Muscle of arm (tissue), 12 donors: ENCODE data around the gene CHPF. TPM values are rescaled to one million over a fixed set of nuclear protein-coding genes. Genes with fewer than 3 reads are reported as not detected.

Source experiments
- DNase-seq: peaks from one replicate; pipeline ENCODE4 v3.0.0-alpha.2; 2013
- polyA plus RNA-seq, 12 donors: library from polyadenylated mRNA; unstranded; fragments of 120-200 nt; gene quantifications; one replicate each; pipeline ENCODE4 v1.2.1, GENCODE V29; 2013; ENCODE audit not compliant: insufficient read length in 12 of 12

CHPF gene
- polyA plus RNA-seq, 12 donors: 33.4 to 111 (median 41.4) TPM; not detected in 1

- no peak for DNase-seq
Measured at GRCh38 chr2:219554350-219554749, 10.7 kb upstream of the CHPF start.

DNA sequence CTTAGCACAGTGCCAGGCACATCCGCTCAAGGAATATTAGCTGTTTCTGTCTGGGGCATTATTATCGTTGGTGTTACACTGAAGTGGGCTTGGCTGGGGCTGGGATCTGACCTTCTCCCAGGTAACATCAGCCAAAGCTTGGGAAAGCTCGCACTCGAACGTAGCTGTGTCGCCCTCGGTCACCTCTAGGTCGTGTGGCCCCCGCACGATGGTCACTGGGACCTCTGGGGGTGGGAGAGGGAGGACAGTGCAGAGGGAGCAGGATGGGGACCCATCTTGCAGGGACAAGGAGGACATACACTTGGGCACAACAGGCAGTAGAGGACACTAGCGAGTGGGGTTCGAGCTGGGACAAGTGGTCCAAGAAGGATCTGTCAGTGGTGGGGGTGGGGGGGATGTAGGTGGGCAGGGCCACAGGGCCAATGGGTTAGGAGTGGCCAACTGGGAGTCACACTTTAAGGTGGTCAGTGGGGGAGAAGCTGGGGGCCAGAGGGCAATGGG is 9.9 kb upstream of the CHPF start:
- no peak for DNase-seq

DNA sequence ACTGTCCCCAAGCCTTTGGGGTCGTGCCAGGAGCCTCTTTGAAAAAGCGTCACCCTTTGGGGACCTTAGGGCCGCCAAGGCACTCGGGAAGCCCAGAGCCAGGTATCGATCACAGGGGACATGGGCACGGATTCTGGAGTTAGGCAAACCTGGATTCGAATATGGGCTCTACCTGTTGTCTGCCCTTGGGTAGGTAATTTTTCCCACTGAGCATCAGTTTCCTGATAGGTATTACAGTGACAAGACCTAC is 9.5 kb upstream of the CHPF start:
- DNase-seq: no peak

DNA sequence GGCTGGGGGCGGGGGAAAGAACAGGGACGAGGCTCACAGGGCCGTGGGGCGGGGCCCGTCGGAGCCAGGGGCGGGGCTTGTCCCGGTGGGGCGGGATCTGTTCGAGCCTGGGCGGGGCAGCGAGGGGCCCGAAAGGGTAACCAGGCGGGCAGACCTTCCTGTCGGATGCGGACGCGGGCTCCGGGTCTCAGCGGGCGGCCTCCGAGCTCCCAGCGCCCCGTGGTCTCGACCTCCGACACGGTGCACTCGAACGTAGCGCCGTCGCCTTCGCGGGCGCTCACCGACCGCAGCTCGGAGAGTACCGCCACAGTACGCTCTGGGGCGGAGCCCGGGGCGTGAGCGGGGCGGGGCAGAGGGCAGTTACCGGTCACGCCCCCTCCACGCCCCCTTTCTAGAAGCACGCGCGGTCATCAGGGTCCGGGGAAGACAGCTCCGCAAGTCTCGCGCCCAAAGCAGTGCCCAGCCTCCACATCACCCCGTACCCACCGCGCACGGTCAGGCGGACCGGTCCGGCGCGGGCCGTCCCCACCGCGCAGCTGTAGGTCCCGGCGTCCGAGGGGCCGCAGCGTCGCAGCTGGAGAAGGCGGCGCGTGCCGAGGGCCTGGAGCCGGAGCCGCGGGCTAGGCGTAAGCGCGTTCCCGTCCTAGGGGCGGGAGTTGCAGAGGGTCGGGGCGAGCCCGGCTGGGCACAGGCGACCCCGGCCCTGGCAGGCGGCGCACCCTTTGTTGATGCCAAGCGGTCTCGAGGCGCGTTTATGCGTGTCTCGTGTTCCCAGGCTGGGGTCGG is 9.0 kb upstream of the CHPF start:
- peak; percentile 91 for DNase-seq

DNA sequence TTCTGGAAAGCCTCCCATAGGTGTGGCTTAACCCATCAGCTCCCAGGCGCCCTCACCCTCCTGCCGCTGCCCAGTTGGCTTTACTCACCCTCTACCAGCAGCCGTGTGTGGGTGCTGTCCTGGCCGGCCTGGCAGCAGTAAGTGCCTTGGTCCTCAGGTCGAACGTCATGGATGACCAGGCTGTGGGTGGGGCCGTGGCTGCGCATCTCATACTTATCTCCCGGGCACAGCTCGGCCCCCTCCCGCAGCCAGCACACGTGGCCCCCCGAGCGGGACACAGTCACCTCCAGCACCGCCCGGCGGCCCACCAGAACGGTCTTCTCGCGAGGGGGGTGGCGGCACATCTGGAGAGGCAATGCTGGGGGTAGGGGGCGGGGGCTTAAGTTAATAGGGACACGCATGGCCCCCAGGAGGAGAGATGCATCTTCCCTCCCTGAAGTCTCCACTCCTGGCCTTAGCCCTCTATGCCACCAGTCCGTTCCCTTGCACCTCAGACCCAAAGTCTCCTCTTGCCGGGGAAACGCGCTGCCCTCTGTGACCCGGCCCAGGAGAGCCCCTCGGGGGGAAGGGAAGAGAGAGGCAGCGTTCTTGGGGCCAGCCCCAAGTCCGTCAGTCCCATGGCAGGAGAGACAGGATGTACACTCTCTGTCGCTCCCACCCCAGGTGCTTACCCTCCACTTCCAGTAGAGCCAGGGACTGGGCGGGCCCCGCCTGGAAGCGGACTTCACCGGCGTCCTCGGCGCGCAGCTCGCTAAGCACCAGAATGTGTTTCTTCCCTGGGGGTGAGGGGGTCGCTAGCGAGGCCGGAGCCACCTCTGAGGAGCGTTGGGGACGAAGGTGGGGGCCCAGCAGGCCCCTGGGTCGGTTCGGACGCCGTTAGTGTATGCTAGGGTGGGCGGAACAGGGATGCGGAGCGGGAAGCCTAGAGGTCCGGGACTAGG is 8.1 kb upstream of the CHPF start:
- DNase-seq: no peak

DNA sequence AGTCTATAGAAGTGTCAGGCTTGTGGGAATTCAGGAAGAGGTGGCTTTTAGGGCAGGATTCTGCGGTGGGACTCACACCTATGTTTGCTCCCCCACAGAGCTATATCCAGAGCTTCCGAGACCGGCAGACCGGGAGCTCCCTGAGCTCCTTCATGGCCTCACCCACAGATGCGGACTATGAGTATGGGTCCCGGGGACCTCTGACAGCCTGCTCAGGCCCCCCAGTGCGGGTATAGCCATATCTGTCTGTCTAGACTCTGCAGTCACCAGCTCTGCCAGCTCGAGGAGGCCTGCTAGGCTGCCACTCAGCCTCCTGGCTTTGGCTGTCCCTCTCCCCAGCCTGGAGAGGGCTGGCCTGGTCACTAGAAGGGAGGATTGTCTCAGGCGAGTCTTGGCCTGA is 6.0 kb upstream of the CHPF start:
- no peak for DNase-seq

GRCh38 chr2:219548990-219549389 is 5.4 kb upstream of the CHPF start:
- DNase-seq: no peak

DNA sequence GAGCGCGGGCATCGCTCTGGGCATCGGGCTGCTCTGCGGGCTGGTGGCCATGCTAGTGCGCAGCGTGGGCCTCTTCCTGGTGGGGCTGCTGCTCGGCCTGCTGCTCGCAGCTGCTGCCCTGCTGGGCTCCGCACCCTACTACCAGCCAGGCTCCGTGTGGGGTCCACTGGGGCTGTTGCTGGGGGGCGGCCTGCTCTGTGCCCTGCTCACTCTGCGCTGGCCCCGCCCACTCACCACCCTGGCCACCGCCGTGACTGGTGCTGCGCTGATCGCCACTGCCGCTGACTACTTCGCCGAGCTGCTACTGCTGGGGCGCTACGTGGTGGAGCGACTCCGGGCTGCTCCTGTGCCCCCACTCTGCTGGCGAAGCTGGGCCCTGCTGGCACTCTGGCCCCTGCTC is 4.0 kb upstream of the CHPF start:
- DNase-seq: no peak

DNA sequence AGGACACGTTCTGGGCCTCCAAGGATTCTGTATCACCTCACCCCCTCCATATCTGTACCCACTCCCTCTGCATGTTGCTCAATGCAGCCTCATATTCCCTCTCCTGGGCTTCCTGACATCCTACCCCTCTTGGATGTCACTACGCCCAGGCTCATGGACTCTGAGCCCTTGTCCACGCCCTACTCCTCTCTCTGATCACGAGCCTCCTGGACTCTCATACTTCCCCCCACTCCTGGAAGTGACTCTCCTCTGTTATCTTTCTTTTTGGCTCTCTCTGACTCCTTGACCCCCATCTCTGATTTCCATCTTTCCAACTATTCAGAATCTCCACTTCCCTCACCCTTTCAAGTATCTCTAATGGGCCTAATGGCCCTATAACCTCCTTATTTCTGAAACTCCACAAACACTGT is 2.3 kb upstream of the CHPF start:
- no peak for DNase-seq

DNA sequence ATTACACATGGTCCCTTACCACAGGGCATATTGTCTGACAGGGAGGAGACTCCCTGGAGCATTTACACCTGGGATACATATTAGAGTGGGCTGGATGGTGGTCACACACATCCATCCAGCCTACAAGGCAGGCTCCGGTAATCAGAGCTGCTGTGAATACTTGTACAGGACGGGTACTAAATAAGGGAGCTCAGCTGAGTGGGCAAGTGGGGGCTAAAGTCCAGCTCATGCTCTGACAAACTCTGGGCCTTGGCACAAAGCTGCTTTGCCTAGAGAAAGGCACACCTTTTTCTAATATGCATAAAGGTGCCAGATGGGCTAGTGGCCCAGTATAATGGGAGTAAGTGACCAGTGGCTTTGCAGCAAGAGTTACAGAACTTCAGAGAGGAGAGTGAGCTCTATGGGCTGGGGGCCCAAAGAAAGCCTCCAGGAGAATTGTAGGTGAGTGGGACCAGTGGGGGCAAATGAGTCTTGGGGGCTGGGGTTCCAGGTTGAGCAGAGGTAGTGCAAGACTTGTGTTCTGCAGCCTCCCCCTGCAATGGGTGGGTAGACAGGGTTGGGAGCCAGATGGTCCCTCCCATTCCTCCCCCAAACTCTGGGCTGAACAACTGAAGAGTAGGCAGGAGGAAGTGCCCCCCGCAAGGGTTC is 1.8 kb upstream of the CHPF start:
- DNase-seq: no peak

GRCh38 chr2:219544567-219544966 is 958 bp upstream of the CHPF start:
- DNase-seq: no peak

DNA sequence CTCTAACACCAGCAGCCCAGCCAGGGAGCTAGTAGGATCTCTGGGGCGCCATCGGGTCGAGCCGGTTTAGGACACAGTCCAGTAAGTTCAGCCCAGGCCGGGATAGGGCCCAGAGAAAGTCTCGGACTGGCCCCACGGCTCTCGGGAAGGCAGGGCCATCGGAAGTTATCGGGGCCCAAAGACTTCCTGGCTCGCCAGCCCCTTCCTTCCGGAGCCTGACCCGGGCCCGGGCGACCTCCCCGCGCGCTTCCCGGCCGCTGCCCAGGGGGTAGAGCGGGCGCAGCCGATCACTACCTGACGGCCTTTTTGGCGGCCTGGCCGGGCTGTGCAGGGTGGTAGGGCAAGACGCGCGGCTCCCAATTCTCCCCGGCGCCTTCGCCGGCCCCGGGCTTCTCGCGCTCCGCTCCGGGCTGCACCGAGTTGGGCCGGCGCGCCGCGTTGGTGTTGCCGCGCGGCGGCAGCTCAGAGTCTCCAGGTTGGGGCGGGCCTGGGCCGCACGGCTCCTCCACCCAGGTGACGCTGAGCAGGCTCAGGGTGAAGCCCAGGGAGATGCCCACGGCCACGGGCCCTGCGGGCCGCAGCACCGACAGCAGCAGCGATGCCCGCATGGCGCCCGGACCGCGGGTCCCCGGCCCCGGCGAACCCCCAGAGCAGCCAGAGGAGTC is 546 bp downstream of the CHPF start:
- DNase-seq: no peak

- peak; percentile 74 for DNase-seq
Measured at GRCh38 chr2:219541611-219542180, 1.9 kb downstream of the CHPF start.

GRCh38 chr2:219540784-219541504 is 2.7 kb downstream of the CHPF start:
- no peak for DNase-seq

- no peak for DNase-seq
Measured at GRCh38 chr2:219539926-219540678, 3.5 kb downstream of the CHPF start.

DNA sequence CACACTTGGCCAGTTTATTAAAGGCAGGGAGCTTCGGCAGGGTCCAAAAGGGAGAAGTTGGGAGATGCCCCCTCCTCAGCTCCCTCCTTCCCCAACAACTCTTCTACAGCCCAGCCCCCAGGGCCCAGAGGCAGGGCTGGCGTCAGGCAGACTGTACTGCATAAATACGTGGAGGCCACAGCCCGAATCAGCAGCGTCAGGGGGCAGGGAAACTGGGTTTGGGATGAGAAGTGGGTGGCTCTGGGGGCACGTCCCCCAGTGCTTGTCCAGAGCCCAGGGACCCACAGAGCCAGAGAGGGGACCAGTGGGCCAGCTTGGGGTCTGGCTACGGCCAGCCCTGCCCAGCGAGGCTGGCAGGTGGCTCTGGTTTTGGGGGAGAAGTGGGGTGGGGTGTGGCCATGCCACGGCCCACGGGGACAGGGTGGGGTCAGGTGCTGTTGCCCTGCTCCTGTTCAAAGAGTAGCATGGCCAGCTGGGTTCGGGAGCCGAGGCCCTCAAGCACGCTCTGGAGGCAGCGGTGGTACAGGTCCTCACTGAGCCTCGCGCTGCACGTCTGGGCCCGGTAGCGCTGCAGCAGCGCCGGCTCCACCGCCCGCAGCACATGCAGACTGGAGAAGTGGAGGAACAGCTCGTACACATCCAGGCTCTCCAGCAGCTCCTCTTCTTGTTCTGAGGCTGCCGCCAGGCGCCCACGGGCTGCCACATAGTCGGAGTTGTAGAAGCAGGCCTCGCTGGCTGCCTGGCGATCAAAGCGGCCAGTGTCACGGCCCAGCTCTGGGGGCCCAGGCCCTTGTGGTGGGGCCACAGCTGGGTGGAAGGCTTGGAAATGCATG is 4.4 kb downstream of the CHPF start:
- no peak for DNase-seq

DNA sequence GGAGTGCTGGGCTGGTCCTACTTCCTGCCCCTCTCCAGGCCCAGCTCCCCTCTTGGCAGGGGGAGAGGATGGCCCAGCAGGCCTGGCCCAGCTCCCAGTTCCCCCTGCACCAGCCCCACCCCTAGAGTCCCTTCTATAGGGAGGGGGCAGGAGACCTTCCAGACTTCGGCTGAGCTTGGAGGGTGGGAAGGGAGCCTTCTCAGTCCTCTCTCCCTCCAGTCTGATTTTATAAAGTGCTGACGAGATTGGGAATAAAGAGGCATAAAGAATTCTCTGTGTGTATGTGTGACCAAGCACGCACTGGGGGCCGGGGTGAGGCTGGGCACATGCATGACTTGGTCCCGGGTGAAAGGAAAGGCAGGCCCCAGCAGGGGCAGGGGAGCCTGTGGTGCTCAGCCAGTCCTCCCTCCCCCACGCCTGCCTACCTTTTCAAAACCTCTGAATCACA is 5.1 kb downstream of the CHPF start:
- DNase-seq: no peak

DNA sequence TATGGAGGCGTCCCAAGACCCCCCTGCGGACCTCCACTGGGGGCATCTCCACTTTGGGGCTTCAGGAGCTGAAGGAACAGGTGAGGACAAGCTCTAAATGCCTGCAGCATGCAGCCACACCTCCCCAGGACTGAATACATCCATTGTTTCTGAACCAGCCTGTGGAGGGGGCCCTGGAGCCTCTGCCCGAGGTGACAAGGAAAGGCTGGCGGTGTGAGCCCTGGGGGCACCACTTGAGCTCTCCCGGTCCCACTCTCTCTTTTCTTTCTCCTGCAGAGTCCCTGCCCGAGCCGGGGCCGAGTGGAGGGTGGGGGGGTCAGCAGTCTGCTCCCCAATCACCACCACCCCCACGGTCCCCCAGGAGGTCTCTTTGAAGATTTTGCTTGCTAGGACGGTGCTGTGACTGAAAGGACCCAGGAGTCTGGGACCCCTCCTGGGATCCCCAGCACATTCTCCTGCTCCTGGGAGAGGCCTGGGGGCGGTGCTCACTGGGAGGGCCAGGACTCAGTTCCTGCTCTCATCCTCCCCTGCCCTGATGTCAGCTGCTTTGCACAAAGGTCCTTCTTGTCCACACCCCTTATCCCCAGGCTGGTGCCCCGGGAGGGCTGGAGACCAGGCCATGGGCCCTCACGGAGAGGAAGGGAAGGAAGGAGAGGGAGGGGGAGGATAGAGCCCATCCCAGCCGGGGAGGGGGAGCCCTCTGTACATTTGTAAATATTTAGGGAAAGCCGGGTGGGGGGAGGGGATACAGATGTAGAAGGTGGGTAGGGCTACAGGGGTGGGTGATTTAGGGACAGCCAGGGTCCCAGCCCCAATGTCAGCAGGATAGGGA is 5.7 kb downstream of the CHPF start:
- no peak for DNase-seq
